Activated naive CD4-positive, alpha-beta T cell treated with anti-CD3 and anti-CD28 coated beads, Interleukin-2, amount 50 U/mL, for 24 hours (primary cell): ENCODE results near the gene HDAC4.
A peak's percentile ranks its signal among the peaks of the same experiment; 100 is the strongest.

Experiments
- H3K27ac Mint-ChIP-seq: one replicate; pipeline ENCODE4 v1.8.0; 2021; ENCODE audit warnings: mild to moderate bottlenecking, mixed read lengths
- H3K27me3 Mint-ChIP-seq: one replicate; pipeline ENCODE4 v1.8.0; 2021; ENCODE audit warnings: mixed read lengths
- H3K36me3 Mint-ChIP-seq: one replicate; pipeline ENCODE4 v1.8.0; 2021; ENCODE audit warnings: mixed read lengths
- H3K4me1 Mint-ChIP-seq: one replicate; pipeline ENCODE4 v1.8.0; 2021; ENCODE audit warnings: mixed read lengths
- H3K4me3 Mint-ChIP-seq: one replicate; pipeline ENCODE4 v1.8.0; 2021; ENCODE audit warnings: mild to moderate bottlenecking, mixed read lengths
- H3K9me3 Mint-ChIP-seq: one replicate; pipeline ENCODE4 v1.8.0; 2021; ENCODE audit warnings: mixed read lengths

The HDAC4 gene

DNA sequence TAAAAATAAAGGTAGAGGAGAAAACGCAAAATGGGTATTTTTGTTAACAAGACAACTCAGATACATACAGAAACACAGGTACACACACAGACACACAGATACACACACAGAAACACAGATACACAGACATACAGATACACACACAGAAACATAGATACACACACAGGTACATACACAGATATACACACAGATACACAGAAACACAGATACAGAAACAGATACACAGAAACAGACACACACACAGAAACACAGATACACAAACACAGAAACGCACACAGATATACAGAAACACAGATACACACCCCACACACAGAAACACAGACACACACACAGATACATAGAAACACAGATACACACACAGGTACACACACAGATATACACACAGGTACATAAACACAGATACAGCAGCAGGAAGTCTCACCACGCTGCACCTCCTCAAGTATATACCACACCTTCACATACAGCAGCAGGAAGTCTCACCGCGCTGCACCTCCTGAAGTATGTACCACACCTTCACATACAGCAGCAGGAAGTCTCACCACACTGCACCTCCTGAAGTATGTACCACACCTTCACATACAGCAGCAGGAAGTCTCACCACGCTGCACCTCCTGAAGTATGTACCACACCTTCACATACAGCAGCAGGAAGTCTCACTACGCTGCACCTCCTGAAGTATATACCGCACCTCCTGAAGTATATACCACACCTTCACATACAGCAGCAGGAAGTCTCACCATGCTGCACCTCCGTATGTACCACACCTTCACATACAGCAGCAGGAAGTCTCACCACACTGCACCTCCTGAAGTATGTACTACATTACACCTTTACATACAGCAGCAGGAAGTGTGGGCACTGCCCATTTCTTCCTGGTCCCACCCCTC is 250.5 kb downstream of the HDAC4 start:
- Mint-ChIP-seq H3K9me3 (no peaks in the 10 kb centered on the region), H3K27me3 (no peaks in the 10 kb centered on the region), H3K4me3 (no peak overlapping the region), H3K4me1 (peaks cover 17% of the 10 kb centered on the region), H3K36me3 (peaks cover 29% of the 10 kb centered on the region), H3K27ac (peak overlapping the region; percentile 31)

DNA sequence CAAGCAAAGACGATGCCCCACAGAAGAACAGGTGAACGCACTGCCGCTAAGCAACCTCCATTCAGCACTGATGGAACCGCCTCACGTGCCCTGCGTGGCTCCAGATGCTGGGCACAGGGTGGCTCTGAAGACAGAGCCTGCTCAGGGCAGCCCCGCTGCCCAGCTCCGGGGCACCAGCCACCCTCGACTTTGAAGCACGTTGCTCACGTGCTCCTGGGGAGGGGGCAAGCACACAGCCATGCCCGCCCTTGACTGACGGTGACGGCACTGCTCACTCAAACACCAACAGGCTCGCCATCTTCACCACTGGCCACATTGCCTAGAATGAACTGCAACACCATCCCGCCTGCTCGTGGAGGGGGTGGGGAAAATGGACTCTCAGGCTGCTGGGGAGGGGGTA is 251.3 kb downstream of the HDAC4 start:
- H3K27ac Mint-ChIP-seq: peak overlapping the region; percentile 17
- H3K36me3 Mint-ChIP-seq: peaks cover 29% of the 10 kb centered on the region
- peaks cover 17% of the 10 kb centered on the region for H3K4me1 Mint-ChIP-seq
- no peaks in the 10 kb centered on the region for H3K27me3 Mint-ChIP-seq
- no peak overlapping the region for H3K4me3 Mint-ChIP-seq
- H3K9me3 Mint-ChIP-seq: no peaks in the 10 kb centered on the region

DNA sequence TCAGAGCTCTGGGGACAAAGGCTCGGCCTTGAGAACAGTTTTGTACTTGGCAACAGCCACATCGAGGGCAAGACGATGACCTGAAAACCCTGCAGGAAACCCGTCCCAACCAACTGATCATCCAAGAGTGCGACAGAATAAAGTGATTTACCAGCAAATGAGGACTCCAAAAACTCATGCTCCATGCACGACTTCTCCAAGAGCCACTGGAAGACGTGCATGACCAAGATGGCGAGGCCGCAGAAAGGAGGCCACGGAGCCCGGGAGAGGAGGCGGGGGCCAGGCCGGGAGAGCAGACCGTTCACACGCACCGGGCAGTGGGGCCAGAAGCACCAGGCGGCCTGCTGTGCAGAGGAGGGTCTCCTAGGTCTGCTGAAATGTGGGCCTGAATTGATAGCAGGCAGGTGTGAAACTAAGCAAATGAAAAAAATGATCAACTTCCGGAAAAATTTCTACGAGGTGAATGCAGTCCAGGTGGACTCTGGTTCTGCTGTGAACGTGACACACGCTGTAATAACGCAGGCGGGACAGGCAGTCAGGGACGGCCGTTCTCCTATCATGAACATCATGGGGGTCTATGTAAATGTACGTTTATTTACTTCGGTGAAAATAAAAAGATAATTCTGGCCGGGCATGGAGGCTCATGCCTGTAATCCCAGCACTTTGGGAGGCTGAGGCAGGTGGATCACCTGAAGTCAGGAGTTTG is 252.2 kb downstream of the HDAC4 start:
- Mint-ChIP-seq H3K9me3 (no peaks in the 10 kb centered on the region), H3K4me3 (no peak overlapping the region), H3K36me3 (peaks cover 28% of the 10 kb centered on the region), H3K27ac (no peak overlapping the region), H3K27me3 (no peaks in the 10 kb centered on the region), H3K4me1 (peaks cover 17% of the 10 kb centered on the region)

DNA sequence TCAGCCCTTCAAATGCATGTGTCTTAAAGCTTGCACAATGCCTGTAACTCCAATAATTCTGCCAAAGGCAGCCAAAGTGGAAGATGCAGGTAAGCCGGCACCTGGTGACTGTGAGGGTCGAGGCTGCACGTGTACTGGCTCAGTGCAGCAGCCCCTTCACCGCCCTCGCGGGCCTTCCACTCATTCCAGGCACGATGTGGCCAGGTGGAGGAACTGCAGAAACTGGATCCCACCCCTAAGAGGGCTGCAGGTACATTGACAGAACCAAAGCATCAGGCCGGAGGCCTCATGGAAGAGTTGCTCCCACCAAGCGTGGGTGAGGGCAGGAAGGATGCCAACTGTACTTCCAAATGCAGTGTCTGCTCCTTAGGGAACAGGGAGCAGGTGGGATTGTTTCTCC is 253.4 kb downstream of the HDAC4 start:
- Mint-ChIP-seq H3K4me3 (no peak overlapping the region), H3K27ac (no peak overlapping the region), H3K4me1 (peaks cover 17% of the 10 kb centered on the region), H3K36me3 (peaks cover 20% of the 10 kb centered on the region), H3K27me3 (no peaks in the 10 kb centered on the region), H3K9me3 (no peaks in the 10 kb centered on the region)

DNA sequence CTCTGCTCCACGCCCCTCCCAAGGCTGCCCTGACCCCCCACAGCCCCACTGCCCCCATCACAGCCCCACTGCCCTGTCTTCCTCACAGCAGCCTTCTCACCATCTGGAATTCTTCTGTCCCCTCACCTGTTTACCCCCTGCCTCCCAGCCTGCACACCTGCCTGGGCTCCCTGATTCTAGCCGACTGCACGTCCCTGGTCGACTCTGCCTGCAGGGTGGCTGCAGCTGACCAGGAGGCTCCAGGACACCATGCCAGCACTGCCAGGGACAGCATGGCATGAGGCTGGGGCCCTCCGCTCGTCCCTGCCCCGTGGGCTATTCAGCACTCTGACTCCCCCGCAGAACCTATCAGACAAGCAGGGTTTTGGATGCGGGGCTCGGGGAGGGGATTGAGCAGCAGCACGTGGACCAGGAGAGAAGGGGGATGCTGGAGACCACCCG is 254.1 kb downstream of the HDAC4 start:
- no peak overlapping the region for H3K27ac Mint-ChIP-seq
- no peak overlapping the region for H3K4me3 Mint-ChIP-seq
- no peaks in the 10 kb centered on the region for H3K27me3 Mint-ChIP-seq
- peaks cover 12% of the 10 kb centered on the region for H3K4me1 Mint-ChIP-seq
- peaks cover 20% of the 10 kb centered on the region for H3K36me3 Mint-ChIP-seq
- H3K9me3 Mint-ChIP-seq: no peaks in the 10 kb centered on the region

DNA sequence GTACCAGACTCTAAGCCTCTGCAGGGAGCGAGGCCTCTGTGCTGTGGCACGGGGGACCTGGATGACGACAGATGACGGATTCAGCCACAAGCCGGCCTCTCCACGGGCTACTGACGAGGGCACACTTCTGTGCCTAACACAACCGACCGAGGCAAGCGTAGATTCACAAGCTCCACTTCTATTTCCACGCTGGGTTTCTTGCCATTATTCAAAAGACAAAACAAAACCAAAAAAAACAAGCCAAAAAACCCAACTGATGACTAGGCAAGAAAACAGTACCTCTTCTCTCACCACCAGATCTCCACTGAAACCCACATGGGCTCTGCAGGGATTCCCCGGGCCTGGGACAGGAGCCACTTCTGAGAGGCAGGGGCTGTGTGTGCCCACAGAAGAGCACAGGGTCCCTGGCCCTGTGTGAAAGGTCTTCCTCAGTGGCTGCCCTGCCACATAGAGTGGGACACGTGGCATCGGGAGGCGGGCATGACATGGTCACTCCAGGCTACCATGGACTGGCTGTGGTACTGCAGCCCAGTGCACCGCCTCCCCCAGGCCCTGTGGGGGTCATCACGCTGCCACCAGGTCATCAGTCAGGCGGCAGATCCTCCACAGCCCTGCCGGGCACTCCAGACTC is 254.7 kb downstream of the HDAC4 start:
- Mint-ChIP-seq H3K9me3 (no peaks in the 10 kb centered on the region), H3K27ac (peak overlapping the region; percentile 4), H3K27me3 (no peaks in the 10 kb centered on the region), H3K36me3 (peaks cover 23% of the 10 kb centered on the region), H3K4me3 (no peak overlapping the region), H3K4me1 (peaks cover 10% of the 10 kb centered on the region)

DNA sequence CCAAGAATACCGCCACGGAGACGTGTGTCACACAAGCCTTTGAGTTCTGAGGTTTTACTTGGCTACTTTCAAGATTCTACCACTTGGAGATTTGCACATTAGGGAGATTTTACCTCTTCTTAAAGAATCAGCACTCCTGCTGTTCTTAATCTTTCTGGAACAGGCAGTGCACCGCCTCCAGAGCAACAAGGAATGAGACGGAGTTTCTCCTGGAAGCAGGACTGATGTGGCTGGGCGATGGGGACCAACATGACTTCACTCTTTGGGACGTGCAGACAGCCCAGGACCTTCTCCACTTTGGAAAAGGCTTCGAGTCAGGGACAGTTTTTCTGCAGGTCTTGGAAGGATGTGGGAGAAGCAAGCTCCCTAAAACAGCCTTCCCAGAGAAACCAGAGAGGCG is 255.2 kb downstream of the HDAC4 start:
- no peak overlapping the region for H3K27ac Mint-ChIP-seq
- H3K4me3 Mint-ChIP-seq: no peak overlapping the region
- H3K4me1 Mint-ChIP-seq: peaks cover 5% of the 10 kb centered on the region
- no peaks in the 10 kb centered on the region for H3K9me3 Mint-ChIP-seq
- peaks cover 23% of the 10 kb centered on the region for H3K36me3 Mint-ChIP-seq
- H3K27me3 Mint-ChIP-seq: no peaks in the 10 kb centered on the region

DNA sequence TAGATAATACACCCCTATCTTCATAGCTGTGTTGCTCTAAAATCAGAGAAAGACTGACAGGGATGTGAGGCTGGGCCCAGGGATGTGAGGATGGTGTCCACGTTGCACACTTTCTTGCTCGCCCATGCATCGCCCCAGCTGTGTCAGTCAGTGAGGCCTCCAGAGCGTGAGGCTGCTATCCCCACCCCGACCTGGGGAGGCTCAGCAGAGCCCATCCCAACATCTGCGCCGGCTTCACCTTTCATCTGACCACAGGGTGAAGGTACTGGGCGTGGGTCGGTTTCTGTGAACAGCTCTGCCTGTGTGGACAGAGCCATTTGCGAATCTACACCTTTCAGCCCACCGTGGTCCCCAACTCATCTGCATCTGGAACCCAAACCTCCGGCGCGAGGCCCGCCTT is 255.7 kb downstream of the HDAC4 start:
- Mint-ChIP-seq H3K4me1 (peaks cover 1% of the 10 kb centered on the region), H3K4me3 (no peak overlapping the region), H3K27ac (no peak overlapping the region), H3K9me3 (no peaks in the 10 kb centered on the region), H3K27me3 (no peaks in the 10 kb centered on the region), H3K36me3 (peaks cover 20% of the 10 kb centered on the region)

DNA sequence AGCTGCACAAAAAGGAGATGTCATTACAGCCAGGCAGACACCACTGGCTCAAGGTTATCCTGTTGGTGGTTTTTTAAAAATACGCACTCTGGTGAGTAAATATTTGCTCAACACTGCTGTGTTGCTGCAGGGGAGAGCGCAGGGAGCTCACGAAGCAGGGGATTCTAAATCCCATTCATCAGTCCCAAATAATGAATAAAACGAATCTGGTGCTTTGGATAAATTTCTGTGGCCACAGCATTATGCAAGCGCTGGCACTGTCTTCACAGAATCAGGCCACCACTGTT is 256.2 kb downstream of the HDAC4 start:
- H3K4me3 Mint-ChIP-seq: no peak overlapping the region
- peaks cover 19% of the 10 kb centered on the region for H3K36me3 Mint-ChIP-seq
- no peaks in the 10 kb centered on the region for H3K4me1 Mint-ChIP-seq
- no peaks in the 10 kb centered on the region for H3K27me3 Mint-ChIP-seq
- H3K27ac Mint-ChIP-seq: no peak overlapping the region
- H3K9me3 Mint-ChIP-seq: no peaks in the 10 kb centered on the region

DNA sequence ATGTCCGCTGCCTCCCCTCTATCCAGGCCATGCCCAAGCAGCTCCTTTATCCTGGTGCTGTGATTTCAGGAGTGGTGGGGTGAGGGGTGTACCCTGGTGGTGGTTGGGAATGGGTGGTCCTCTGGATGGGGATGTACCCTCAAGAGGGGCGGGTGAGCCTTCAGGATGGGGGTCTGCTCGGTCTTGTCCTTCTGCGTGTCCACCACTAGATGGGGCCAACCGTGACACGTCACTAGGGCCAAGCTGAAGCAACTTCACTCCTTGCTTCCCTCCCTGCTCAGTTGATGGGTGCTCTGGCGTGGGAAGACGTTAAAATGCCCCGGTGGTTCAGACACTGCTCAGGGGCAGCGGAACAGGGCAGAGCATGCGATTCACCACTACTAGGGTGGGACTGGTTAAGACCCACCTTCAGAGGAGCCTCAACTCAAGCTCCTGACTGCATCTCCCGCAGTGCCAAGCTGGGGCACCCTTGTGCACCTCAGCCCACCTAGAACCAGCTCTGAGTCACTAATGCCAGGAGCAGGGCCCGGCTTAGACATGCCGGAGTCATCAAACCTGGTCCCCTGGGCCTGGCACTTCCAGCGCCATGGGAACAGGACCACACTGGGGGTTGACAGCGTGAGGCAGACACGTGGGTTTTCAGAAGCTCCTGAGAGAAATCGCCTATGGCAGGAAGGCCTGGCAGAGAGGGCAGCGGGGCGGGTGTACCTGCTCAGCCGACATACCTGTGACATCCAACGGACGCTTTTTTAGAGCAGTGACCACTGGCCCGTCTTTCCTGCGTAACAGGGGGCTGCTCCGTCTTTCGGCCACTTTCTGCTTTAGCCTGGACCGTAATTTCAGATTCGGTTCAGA is 256.7 kb downstream of the HDAC4 start:
- no peak overlapping the region for H3K4me3 Mint-ChIP-seq
- H3K36me3 Mint-ChIP-seq: peaks cover 22% of the 10 kb centered on the region
- H3K27ac Mint-ChIP-seq: no peak overlapping the region
- H3K4me1 Mint-ChIP-seq: no peaks in the 10 kb centered on the region
- no peaks in the 10 kb centered on the region for H3K27me3 Mint-ChIP-seq
- H3K9me3 Mint-ChIP-seq: no peaks in the 10 kb centered on the region

DNA sequence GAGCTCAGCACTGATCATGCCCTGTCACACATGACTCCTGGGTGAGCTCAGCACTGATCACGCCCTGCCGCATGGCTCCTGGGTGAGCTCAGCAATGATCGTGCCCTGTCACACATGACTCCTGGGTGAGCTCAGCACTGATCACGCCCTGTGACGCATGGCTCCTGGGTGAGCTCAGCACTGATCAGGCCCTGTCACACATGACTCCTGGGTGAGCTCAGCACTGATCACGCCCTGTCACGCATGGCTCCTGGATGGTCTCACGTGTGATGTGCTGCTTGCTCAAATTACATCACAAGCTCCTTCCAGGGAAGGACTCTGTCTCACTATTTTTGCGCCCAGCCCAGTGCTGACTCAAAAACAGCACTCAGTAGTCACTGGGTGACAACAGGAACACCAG is 258.0 kb downstream of the HDAC4 start:
- Mint-ChIP-seq H3K4me3 (no peak overlapping the region), H3K27ac (no peak overlapping the region), H3K36me3 (peaks cover 15% of the 10 kb centered on the region), H3K27me3 (no peaks in the 10 kb centered on the region), H3K4me1 (no peaks in the 10 kb centered on the region), H3K9me3 (no peaks in the 10 kb centered on the region)

DNA sequence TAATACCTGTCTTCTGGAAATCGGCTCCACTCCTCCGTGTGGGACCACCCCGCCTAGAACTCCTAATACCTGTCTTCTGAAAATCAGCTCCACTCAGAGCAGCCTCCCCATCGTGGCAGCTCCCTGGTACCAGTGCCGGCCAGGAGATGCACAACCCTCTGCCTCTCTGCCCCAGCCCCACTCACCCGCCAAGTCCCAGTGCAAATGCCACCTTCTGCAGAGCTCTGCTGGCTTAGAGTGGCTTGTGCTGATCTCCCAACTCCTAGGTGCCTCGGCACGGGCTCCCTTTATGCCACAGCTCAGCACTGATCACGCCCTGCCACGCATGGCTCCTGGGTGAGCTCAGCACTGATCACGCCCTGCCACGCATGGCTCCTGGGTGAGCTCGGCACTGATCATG is 258.5 kb downstream of the HDAC4 start:
- Mint-ChIP-seq H3K4me1 (no peaks in the 10 kb centered on the region), H3K27me3 (no peaks in the 10 kb centered on the region), H3K4me3 (no peak overlapping the region), H3K9me3 (no peaks in the 10 kb centered on the region), H3K36me3 (peaks cover 14% of the 10 kb centered on the region), H3K27ac (no peak overlapping the region)

DNA sequence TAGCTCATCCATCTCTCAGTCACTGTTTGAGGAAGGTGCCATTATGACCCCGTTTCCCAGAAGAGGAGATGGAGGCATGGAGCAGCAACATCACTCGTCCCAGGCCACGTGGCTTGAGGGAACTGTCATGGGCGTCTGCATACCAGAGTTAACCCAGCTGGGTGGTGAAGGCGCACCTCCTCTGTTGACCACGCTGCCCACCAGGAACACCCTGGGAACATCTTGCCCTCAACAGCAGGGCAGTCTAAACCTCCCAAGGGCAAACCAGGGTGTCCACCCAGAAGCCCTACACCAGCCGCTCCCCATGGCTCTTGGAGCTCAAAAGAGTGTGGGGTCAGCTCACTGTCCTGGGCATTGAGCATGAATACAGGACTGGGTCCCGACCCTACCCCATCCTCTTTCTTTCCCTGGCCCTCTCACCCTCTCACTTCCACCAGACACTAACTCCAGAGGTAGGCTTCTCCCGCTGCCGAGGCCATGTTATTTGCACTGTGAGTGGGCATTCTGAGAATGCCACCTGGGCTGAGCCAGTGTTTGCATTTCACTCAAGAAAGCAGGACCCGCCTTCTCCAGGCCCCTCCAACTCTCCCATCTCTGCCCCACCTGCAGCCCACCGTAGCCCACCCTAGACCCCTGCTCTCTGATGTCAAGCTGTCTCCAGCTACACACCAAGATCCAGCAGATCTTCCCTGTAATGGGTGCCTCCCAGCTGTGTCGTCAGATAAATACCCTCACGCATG is 259.6 kb downstream of the HDAC4 start:
- Mint-ChIP-seq H3K9me3 (no peaks in the 10 kb centered on the region), H3K27ac (no peak overlapping the region), H3K4me1 (no peaks in the 10 kb centered on the region), H3K4me3 (no peak overlapping the region), H3K27me3 (no peaks in the 10 kb centered on the region), H3K36me3 (peaks cover 21% of the 10 kb centered on the region)

DNA sequence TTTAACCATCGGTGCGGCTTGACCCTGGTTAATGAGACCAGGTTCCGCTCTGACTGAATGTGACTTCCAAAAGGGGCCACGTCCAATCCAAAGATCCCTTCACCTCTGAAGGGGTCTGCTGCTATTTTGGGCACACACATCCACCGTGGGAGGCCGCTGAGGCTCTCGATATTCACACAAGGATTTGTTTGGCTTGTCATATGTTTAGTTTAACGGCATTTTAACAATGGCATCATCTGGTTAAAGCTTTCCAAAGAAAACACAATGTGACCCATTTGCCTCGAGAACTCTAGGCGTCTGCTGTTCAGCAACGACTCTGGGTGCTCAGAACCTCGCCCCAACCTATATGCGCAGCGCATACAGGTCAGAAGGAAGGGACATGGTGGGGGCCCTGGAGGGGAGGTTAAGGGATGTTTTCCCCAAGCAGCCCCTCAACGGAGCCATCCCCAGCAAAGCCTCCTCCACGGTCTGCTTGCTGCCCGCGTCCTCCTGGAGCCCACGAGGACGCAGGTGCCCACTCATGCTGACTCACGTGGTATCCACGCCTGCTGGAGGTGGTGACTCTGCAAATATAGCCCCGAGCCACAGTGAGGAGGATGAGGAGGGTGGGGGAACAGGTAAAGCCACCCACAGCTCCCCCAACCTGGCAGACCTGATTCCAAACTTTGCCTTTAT is 260.3 kb downstream of the HDAC4 start:
- Mint-ChIP-seq H3K9me3 (no peaks in the 10 kb centered on the region), H3K36me3 (peaks cover 21% of the 10 kb centered on the region), H3K27me3 (no peaks in the 10 kb centered on the region), H3K4me3 (no peak overlapping the region), H3K4me1 (no peaks in the 10 kb centered on the region), H3K27ac (no peak overlapping the region)
